ENCODE measurements around the gene CNGB1. TPM values are rescaled to one million over a fixed set of nuclear protein-coding genes. Genes with fewer than 3 reads are reported as not detected.
A peak's percentile ranks its signal among the peaks of the same experiment; 100 is the strongest.
"Not testable (repeated sequence)": the region's sequence is repeated elsewhere in the genome, so short reads cannot be mapped to it uniquely, and the experiment has no call there.

CNGB1 gene
- polyA plus RNA-seq, 1 donor from 2014 or later = not detected

DNA sequence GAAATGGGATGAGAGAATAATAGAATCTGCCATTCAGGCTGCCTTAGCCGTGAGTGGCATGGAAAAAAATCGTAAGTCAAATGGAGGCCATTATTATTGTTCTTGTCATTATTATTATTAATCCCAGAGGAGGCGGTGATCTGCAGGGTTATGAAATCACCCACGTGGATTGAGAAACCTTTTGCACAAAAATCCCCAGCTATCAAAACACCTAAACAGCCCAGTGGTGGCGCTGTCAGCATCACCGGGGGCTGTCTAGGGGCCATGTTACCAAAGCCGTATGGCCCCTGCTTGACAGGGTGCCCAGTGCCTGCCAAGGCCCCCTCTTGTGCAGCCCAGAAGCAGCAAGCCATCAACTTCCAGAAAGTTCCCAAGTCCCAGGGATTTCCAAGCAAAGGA lies 25.2 kb downstream of the CNGB1 start:
- H3K27me3 Mint-ChIP-seq = peaks cover 5% of the 10 kb centered on the region
- H3K27ac Mint-ChIP-seq = no peak overlapping the region
- H3K9me3 Mint-ChIP-seq = peaks cover 0 to 4% (median 0%) of the 10 kb centered on the region in 3 donors
- no peak overlapping the region for H3K4me3 Mint-ChIP-seq
- no peaks in the 10 kb centered on the region for H3K4me1 Mint-ChIP-seq
- no peaks in the 10 kb centered on the region for H3K36me3 Mint-ChIP-seq

GRCh38 chr16:57944970-57945739 lies 25.8 kb downstream of the CNGB1 start:
- no peaks in the 10 kb centered on the region for H3K36me3 Mint-ChIP-seq
- no peak overlapping the region for H3K27ac Mint-ChIP-seq
- H3K9me3 Mint-ChIP-seq = peaks cover 0 to 4% (median 0%) of the 10 kb centered on the region in 3 donors
- H3K4me3 Mint-ChIP-seq = no peak overlapping the region
- H3K4me1 Mint-ChIP-seq = no peaks in the 10 kb centered on the region
- H3K27me3 Mint-ChIP-seq = peaks cover 2% of the 10 kb centered on the region

GRCh38 chr16:57943381-57943780 lies 27.5 kb downstream of the CNGB1 start:
- H3K4me3 Mint-ChIP-seq, H3K27ac Mint-ChIP-seq, H3K27me3 Mint-ChIP-seq, H3K36me3 Mint-ChIP-seq, H3K4me1 Mint-ChIP-seq, H3K9me3 Mint-ChIP-seq: not testable (repeated sequence)

DNA sequence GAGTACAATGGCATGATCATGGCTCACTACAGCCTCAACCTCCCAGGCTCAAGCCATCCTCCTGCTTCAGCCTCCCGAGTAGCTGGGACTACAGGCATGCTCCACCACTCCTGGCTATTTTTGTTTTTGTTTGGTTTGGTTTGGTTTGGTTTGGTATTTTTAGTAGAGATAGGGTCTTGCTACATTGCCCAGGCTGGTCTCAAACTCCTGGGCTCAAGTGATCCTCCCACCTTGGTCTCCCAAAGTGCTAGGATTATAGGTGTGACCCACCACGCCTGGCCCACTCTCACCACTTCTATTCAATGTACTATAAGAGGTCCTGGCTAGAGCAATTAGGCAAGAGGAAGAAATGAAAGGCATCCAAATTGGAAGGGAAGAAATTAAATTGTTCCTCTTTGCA lies 29.0 kb downstream of the CNGB1 start:
- H3K27ac Mint-ChIP-seq, H3K36me3 Mint-ChIP-seq, H3K9me3 Mint-ChIP-seq, H3K4me3 Mint-ChIP-seq, H3K4me1 Mint-ChIP-seq, H3K27me3 Mint-ChIP-seq: not testable (repeated sequence)

DNA sequence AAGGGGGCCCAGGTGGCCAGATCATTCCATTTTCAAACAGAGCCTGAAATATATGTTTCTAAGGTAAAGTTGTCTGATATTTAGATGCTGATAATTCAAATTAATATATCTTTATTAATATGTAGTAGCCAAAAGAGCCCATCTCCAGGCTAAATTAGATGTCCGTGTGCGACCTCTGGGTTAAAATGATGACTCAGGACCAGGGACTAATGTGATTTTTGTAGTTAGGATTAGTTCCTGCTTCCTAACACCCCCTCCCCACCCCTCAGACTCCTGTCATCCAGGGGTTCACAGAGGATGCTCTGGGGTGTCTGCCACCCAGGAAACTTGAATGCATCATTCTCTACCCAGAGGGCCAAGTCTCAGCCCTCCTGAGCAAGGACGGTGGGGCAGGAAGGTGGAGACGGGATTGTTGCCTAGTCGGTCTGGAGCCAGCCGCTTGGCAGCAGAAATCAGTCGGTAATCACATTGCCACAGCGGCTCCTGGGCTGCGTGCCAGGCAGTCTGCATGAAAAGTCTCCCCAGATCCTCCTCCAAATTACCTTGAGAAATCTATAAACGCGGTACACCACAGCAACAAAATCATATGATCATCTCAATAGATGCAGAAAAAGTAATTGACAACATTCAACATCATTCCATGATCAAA lies 29.8 kb downstream of the CNGB1 start:
- H3K27ac Mint-ChIP-seq = no peak overlapping the region
- H3K36me3 Mint-ChIP-seq = no peaks in the 10 kb centered on the region
- no peaks in the 10 kb centered on the region for H3K4me1 Mint-ChIP-seq
- H3K4me3 Mint-ChIP-seq = no peak overlapping the region
- no peaks in the 10 kb centered on the region for H3K9me3 Mint-ChIP-seq
- H3K27me3 Mint-ChIP-seq = peaks cover 6% of the 10 kb centered on the region

GRCh38 chr16:57940382-57940966 lies 30.5 kb downstream of the CNGB1 start:
- Mint-ChIP-seq H3K36me3 (no peaks in the 10 kb centered on the region), H3K4me1 (no peaks in the 10 kb centered on the region), H3K27me3 (peaks cover 6% of the 10 kb centered on the region), H3K9me3 (no peaks in the 10 kb centered on the region), H3K27ac (no peak overlapping the region), H3K4me3 (no peak overlapping the region)

DNA sequence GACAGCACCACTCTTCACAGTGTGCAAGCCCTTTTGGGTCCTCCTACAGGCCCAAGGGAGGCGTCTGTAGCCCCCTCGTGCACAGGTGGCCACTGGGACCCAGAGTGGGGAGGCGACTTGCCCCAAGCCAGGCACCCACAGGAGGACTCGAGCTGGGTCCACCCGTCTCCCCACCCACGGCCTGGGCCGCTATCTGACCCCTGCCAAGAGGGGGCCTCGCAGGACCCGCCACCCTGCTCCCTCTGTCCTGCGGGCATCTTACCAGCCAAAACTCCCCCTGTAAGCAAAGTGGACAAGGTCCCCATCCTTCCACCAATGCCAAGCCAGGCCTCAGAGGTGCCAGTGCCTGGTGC lies 31.1 kb downstream of the CNGB1 start:
- Mint-ChIP-seq H3K9me3 (no peaks in the 10 kb centered on the region), H3K27me3 (peaks cover 6% of the 10 kb centered on the region), H3K36me3 (no peaks in the 10 kb centered on the region), H3K4me1 (no peaks in the 10 kb centered on the region), H3K27ac (no peak overlapping the region), H3K4me3 (no peak overlapping the region)

- Mint-ChIP-seq H3K27me3 (peaks cover 6% of the 10 kb centered on the region), H3K9me3 (no peaks in the 10 kb centered on the region), H3K36me3 (no peaks in the 10 kb centered on the region), H3K4me1 (no peaks in the 10 kb centered on the region), H3K27ac (peak overlapping the region in 1 of 3 donors; percentile 31), H3K4me3 (peak overlapping the region in 1 of 4 donors; percentile 24)
Observed at GRCh38 chr16:57938936-57939871, 31.7 kb downstream of the CNGB1 start.

DNA sequence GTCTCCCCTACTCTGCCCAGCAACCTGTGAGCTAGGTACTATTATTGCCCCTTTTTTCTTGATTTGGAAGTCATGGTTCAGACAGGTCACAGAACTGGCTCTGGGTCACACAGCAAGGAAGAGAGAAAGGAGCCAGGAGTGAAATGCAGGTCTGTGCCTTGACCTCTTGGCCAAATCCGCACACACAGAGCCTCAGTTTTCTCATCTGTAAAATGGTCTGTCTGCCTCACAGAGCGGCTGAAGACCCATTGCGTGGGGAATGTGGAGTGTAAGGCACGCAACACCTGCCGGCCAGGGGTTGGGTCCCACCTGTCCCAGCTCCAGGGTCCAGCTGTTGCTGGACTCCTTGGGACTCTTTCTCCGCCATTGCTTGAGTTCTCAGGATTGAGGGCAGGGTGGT lies 32.4 kb downstream of the CNGB1 start:
- peak overlapping the region in 1 of 4 donors; percentile 24 for H3K4me3 Mint-ChIP-seq
- peak overlapping the region in 1 of 3 donors; percentile 31 for H3K27ac Mint-ChIP-seq
- peaks cover 6% of the 10 kb centered on the region for H3K27me3 Mint-ChIP-seq
- H3K4me1 Mint-ChIP-seq = no peaks in the 10 kb centered on the region
- no peaks in the 10 kb centered on the region for H3K36me3 Mint-ChIP-seq
- no peaks in the 10 kb centered on the region for H3K9me3 Mint-ChIP-seq

- no peak overlapping the region for H3K27ac Mint-ChIP-seq
- peaks cover 6% of the 10 kb centered on the region for H3K27me3 Mint-ChIP-seq
- H3K9me3 Mint-ChIP-seq = no peaks in the 10 kb centered on the region
- no peaks in the 10 kb centered on the region for H3K36me3 Mint-ChIP-seq
- no peaks in the 10 kb centered on the region for H3K4me1 Mint-ChIP-seq
- no peak overlapping the region for H3K4me3 Mint-ChIP-seq
Observed at GRCh38 chr16:57937861-57938260, 33.1 kb downstream of the CNGB1 start.

- H3K36me3 Mint-ChIP-seq = no peaks in the 10 kb centered on the region
Observed at GRCh38 chr16:57935904-57936303, 35.0 kb downstream of the CNGB1 start.

GRCh38 chr16:57930533-57930932 lies 40.4 kb downstream of the CNGB1 start:
- H3K4me3 Mint-ChIP-seq = no peak overlapping the region
- no peaks in the 10 kb centered on the region for H3K4me1 Mint-ChIP-seq

More at GRCh38 chr16:57935904-57936303, 35.0 kb downstream of the CNGB1 start:
- H3K27me3 Mint-ChIP-seq = peaks cover 9% of the 10 kb centered on the region
- no peak overlapping the region for H3K4me3 Mint-ChIP-seq
- no peaks in the 10 kb centered on the region for H3K4me1 Mint-ChIP-seq
- H3K9me3 Mint-ChIP-seq = no peaks in the 10 kb centered on the region
- H3K27ac Mint-ChIP-seq = no peak overlapping the region

GRCh38 chr16:57929250-57929649 lies 41.7 kb downstream of the CNGB1 start:
- Mint-ChIP-seq H3K4me1 (no peaks in the 10 kb centered on the region), H3K27ac (no peak overlapping the region), H3K9me3 (peaks cover 0 to 3% (median 0%) of the 10 kb centered on the region in 3 donors), H3K36me3 (peaks cover 1% of the 10 kb centered on the region), H3K27me3 (peaks cover 16% of the 10 kb centered on the region), H3K4me3 (no peak overlapping the region)

More at GRCh38 chr16:57930533-57930932, 40.4 kb downstream of the CNGB1 start:
- H3K27ac Mint-ChIP-seq = no peak overlapping the region
- H3K9me3 Mint-ChIP-seq = peaks cover 0 to 3% (median 0%) of the 10 kb centered on the region in 3 donors
- H3K27me3 Mint-ChIP-seq = peaks cover 12% of the 10 kb centered on the region
- H3K36me3 Mint-ChIP-seq = no peaks in the 10 kb centered on the region

DNA sequence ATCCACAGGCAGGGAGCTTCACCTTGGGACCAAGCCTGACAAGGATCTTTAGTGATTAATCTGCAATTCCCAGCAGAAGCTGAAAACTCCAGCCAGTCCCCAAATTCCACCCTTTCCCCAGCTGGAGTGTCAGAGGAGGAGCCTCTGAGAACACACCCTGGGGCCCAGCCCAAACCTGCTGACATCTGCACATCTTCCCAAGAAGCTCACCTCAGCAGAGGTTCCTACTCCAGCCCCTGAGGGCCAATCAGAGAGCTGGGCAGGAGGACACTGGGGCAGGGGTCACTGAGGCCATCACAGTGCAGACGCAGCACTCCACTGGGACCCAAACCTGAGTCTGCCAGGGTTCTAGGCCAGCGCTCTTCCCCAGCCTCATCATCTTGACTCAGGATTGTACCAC lies 44.9 kb downstream of the CNGB1 start:
- peaks cover 16% of the 10 kb centered on the region for H3K27me3 Mint-ChIP-seq
- H3K9me3 Mint-ChIP-seq = peaks cover 0 to 3% (median 0%) of the 10 kb centered on the region in 3 donors
- H3K27ac Mint-ChIP-seq = no peak overlapping the region
- H3K4me1 Mint-ChIP-seq = no peaks in the 10 kb centered on the region
- no peak overlapping the region for H3K4me3 Mint-ChIP-seq
- peaks cover 1% of the 10 kb centered on the region for H3K36me3 Mint-ChIP-seq

DNA sequence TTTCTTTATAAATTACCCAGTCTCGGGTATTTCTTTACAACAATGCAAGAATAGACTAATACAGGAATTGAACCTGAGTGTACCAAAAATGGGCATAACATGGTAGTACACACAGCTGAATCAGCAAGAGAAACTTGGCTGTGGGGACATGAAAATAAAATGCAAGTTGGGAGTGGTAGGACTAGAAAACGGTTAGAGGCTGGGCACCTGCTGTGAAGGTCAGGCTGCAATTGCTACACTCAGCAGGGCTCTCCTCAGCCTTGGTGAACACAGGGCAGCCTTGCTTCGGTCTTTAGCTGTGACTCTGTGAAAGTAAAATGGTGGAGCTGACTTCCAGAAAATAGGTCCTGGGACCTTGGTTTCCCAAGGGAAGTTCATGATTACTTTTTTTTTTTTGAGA lies 45.6 kb downstream of the CNGB1 start:
- Mint-ChIP-seq H3K9me3 (peaks cover 0 to 3% (median 0%) of the 10 kb centered on the region in 3 donors), H3K27me3 (peaks cover 16% of the 10 kb centered on the region), H3K27ac (no peak overlapping the region), H3K4me3 (no peak overlapping the region), H3K4me1 (no peaks in the 10 kb centered on the region), H3K36me3 (peaks cover 1% of the 10 kb centered on the region)

All from IgD-negative memory B cell (primary cell).